RKO (cell line): ENCODE results near the gene GLDC.
"Not testable (repeated sequence)": the region's sequence is repeated elsewhere in the genome, so short reads cannot be mapped to it uniquely, and the experiment has no call there.

Source experiments
- DNase-seq: peaks from one replicate; pipeline ENCODE4 v3.0.0-alpha.2; 2016; ENCODE audit warnings: low spot score

GLDC gene

GRCh38 chr9:6565312-6565711 lies 80.2 kb downstream of the GLDC start:
- no peak for DNase-seq

DNA sequence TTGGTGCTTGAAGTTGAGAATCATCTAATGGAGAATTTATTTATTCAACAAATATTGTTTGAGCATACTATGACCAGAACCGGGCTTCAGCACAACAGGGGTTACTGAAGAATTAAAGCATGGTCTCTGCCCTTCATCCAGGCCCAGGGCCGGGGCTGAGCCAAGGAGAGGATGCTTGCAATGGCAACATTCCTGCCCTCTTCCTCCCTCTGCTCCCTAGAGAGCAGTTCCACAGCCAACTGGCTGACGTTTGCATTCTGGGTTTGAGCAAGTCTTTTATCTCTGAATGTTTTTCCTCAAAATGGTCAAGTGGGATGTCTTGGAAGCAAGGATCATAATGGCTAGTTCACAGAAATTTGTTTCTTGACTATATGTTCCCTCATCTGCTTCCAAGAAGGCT lies 80.7 kb downstream of the GLDC start:
- no peak for DNase-seq

DNA sequence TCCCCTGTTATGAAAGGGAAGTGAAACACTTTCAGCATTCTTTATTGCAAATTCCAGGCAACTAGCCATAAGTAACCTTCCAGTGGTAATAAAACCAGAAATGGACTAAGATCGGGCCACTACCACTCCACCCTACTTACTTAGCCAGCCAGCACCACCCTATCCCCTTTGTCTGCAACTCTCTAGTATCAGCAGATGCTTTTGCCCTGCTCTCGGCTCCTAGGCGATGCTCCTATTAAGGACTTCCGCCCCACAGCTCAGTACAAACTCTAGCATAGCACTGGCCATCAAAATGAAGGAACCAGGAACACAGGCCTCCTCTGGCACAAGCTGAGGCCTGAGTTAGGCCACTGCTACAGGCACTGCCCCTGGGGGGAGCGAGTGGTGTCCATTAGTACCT lies 81.2 kb downstream of the GLDC start:
- no peak for DNase-seq

DNA sequence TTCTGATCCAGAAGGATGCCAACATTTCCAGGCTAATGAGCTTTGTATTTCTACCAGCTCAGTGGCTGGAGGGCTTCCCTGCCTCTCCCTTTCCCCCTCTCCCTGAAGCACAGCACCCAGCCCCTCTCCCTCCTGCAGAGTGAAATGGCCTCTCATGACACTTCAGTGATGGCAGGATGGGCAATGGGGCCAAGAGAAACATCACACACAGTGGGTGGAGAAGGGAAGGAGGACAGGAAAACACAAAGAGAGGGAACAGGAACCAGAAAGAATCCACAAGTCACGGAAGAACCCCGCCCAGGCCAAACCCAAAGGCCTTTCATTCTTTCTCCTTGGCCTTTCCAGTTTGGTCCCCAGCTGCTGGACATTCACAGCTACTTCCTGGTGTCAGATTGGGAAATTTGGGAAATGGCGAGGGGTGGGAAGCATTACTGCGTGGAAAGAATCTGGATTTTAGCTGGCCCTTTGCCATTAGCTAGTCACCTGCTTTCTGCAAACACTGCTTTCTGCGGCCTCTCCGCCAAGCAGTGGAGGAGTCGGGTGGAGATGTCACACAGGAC lies 82.6 kb downstream of the GLDC start:
- no peak for DNase-seq

GRCh38 chr9:6562201-6562600 lies 83.3 kb downstream of the GLDC start:
- no peak for DNase-seq

GRCh38 chr9:6557883-6558616 lies 87.5 kb downstream of the GLDC start:
- no peak for DNase-seq

GRCh38 chr9:6553866-6554265 lies 91.7 kb downstream of the GLDC start:
- DNase-seq, result no peak

- no peak for DNase-seq
Measured at GRCh38 chr9:6552498-6553121, 92.9 kb downstream of the GLDC start.

DNA sequence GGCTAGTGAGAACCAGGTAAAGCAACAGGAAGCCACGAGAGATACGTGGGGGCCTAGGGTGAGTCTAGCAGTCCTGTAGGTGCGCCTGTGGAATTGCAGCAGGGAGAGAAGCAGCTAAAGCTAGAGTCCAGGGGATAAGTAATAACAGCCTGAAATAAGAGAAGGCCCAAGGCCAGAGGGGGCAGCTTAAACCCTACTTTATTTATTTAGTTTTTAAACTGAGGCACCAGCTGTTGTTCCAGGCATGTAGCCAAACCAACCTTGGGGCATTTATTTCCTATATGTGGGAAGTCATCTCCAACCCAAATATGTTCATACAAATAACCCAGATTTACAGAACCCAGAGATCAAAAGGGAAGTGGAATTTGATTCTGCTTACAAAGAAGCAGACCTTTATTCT lies 93.5 kb downstream of the GLDC start:
- DNase-seq, result no peak

DNA sequence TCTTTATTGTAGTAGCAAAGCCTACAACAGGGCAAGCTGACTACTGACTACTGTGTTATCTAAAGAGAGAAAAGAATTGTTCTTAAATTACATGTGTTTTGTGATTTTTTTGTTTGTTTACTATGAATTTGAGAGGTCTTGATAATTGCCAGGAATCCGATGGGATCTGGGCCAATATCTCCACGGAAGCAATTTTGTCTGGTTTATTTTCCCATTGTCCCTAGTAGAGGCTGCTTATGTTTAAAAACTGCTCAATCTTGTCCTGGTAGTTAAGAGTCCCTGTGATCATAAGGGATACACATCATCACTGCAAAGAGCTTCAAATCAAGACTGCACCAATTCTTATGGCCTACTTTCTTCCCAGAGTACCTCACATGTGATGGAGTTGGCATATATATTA lies 94.4 kb downstream of the GLDC start:
- no peak for DNase-seq

DNA sequence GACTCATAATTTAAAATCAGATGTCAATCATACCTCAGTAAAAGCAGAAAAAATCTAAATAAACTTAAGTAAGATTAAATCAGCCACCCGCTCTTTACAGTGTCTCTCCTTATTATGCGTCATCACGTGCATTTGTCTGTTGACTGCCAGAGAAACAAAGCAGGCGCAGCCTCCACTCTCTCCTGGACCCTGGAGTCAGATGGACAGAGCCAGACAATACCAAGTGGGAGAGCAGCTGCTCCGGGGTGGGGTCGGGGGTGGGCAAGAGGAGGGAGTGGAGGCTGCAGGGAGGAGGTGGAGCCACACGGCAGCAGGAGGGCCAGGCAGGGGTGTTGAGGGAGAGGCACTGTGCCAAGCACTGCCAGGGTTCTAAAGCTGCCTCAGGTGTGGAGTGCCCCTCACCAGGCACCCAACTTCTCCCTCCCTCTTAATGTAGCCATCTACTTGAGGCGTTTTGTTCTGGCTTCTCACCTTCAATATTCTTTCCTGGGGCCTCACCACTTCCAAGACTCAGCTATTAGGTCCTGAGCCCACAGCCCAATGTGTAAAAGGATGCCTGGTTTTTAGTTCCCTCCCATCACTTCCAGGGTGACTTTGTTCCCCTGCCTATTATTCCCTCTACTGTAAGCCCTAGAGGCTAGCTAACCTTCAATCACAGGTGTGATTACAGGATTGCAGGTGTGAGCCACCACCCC lies 96.3 kb downstream of the GLDC start:
- no peak for DNase-seq

GRCh38 chr9:6545017-6545691 lies 100.4 kb downstream of the GLDC start:
- no peak for DNase-seq

GRCh38 chr9:6543204-6543603 lies 102.3 kb downstream of the GLDC start:
- no peak for DNase-seq

DNA sequence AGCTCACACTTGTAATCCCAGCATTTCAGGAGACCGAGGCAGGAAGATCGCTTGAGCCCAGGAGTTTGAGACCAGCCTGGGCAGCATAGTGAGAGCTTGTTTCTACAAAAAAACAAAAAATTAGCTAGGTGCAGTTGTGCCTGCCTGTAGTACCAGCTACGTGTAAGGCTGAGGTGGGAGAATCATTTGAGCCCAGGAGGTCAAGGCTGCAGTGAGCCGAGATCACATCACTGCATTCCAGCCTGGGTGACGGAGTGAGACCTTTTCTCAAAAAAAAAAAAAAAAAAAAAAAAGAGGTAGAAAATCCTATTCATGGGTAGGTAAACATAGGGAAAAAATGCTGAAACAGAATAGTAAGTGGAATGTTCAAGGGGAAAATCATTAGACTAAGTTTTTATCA lies 102.9 kb downstream of the GLDC start:
- not testable (repeated sequence) for DNase-seq

- no peak for DNase-seq
Measured at GRCh38 chr9:6538666-6539071, 106.9 kb downstream of the GLDC start.

- no peak for DNase-seq
Measured at GRCh38 chr9:6535594-6535993, 109.9 kb downstream of the GLDC start.

GRCh38 chr9:6525326-6526045 lies 120.0 kb downstream of the GLDC start:
- no peak for DNase-seq

DNA sequence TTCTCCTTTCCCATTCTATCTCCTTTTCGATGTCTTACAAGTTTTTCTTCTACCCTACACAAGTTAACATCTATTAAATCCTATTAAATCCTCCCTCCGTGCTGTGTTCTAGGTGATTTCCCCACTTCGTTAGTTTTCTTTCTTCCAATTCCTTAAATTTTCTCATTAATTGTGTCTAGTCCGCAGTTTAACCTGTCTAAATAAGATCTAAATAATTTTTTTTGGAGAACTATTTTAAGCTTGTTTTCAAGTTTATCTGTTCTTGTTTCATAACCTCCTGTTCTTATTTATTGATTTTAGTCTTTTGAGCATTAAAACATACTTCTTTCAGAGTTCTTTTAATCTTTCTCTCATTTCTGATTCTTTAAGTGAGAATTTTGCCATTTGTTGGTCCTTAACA lies 123.3 kb downstream of the GLDC start:
- no peak for DNase-seq

GRCh38 chr9:6512085-6512657 lies 133.4 kb downstream of the GLDC start:
- no peak for DNase-seq

GRCh38 chr9:6506571-6506970 lies 139.0 kb downstream of the GLDC start:
- DNase-seq, result no peak

GRCh38 chr9:6502399-6502798 lies 143.1 kb downstream of the GLDC start:
- DNase-seq, result no peak
